Renal pelvis (tissue), 4 donors: Measurements from ENCODE around the gene IRGM. TPM values are rescaled to one million over a fixed set of nuclear protein-coding genes. Genes with fewer than 3 reads are reported as not detected.

Experiments
- DNase-seq: peaks from one replicate; pipeline ENCODE4 v3.0.0-alpha.2; 2013
- polyA plus RNA-seq, 3 donors: library from polyadenylated mRNA; unstranded; fragments of 120-200 nt; gene quantifications; one replicate each; pipeline ENCODE4 v1.2.1, GENCODE V29; 2013; ENCODE audit not compliant: insufficient read length in 3 of 3

Gene IRGM
- polyA plus RNA-seq, 3 donors: 0.39 to 1.1 (median 0.43) TPM

DNA sequence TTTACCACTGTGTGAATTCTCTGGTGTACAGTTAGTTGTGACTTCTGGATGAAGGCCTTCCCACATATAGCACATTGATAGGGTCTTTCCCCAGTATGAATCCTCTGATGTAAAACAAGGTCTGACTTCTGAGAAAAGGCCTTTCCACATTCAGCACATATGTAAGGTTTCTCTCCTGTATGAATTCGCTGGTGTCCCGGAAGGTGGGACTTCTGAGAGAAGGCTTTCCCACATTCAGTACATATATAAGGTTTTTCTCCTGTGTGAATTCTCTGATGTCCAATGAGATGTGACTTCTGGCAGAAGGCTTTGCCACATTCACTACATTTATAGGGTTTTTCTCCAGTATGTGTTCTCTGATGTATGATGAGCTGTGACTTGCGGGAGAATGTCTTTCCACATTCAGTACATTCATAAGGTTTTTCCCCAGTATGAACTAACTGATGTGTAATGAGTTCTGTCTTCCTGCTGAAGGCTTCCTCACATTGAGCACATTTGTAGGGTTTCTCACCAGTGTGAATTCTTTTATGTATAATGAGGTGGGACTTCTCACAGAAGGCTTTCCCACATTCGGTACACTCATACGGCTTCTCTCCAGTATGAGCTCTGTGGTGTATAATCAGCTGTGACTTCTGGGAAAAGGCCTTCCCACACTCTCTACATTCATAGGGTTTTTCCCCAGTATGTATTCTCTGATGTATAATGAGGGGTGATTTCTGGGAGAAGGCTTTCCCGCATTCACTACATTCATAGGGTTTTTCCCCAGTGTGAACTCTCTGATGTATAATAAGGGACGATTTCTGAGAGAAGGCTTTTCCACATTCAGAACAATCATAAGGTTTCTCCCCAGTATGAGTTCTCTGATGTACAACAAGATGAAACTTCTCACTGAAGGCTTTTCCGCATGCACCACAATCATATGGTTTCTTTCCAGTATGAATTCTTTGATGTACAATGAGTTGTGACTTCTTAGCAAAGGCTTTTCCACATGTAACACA lies 49.4 kb downstream of the IRGM start:
- no peak for DNase-seq

Other genes with a start within 250 kb of the IRGM start
- 100 to 1,000 TPM; 109 to 126 (median 111) TPM for gene SYNPO, start 205.9 kb upstream of the IRGM start, polyA plus RNA-seq
- gene MYOZ3, start 185.3 kb upstream of the IRGM start, polyA plus RNA-seq: 1 to 10 TPM; 5.9 to 8.6 (median 7.2) TPM
- 10 to 100 TPM; 69.8 to 88.6 (median 78.0) TPM for gene RBM22, start 145.5 kb upstream of the IRGM start, polyA plus RNA-seq
- 10 to 100 TPM; 57.0 to 71.0 (median 67.8) TPM for gene DCTN4, start 87.5 kb upstream of the IRGM start, polyA plus RNA-seq
- 10 to 100 TPM; 20.5 to 21.6 (median 21.6) TPM for gene SMIM3, start 67.8 kb upstream of the IRGM start, polyA plus RNA-seq
- gene ZNF300, start 58.5 kb downstream of the IRGM start, polyA plus RNA-seq: 10 to 100 TPM; 35.5 to 37.5 (median 37.0) TPM
- gene GPX3, start 174.1 kb downstream of the IRGM start, polyA plus RNA-seq: 1,000 to 10,000 TPM; 1,360 to 1,471 (median 1,367) TPM
- 10 to 100 TPM; 69.0 to 77.2 (median 76.5) TPM for gene TNIP1, start 234.5 kb downstream of the IRGM start, polyA plus RNA-seq